GM12864 (cell line): ENCODE measurements around the gene SDCCAG8.

Experiments used
- DNase-seq: peaks from one replicate; pipeline ENCODE4 v3.0.0-alpha.2; 2011; ENCODE audit warnings: low read depth
- H3K4me3 ChIP-seq: 2 replicates; pipeline ENCODE4 v1.5.1; 2011; ENCODE audit warnings: mild to moderate bottlenecking, low read depth, low read length, control low read depth
- CTCF ChIP-seq: IDR thresholded peaks from 2 replicates; pipeline ENCODE4 v1.5.1; 2011; ENCODE audit warnings: low read depth, mild to moderate bottlenecking, moderate library complexity, low read length, control low read depth, inconsistent platforms; ENCODE audit errors: missing control alignments

Gene SDCCAG8

GRCh38 chr1:243489681-243490546, 234.1 kb downstream of the SDCCAG8 start:
- H3K4me3 ChIP-seq, result no peak overlapping the region
- TF ChIP-seq CTCF, result no peak
- no peak for DNase-seq

GRCh38 chr1:243490748-243491686, 235.2 kb downstream of the SDCCAG8 start:
- no peak for TF ChIP-seq CTCF
- H3K4me3 ChIP-seq, result no peak overlapping the region
- DNase-seq, result no peak

- TF ChIP-seq CTCF, result no peak
- no peak overlapping the region for H3K4me3 ChIP-seq
- no peak for DNase-seq
Observed at GRCh38 chr1:243493156-243494129, 237.6 kb downstream of the SDCCAG8 start.

GRCh38 chr1:243494741-243495431, 239.0 kb downstream of the SDCCAG8 start:
- no peak for TF ChIP-seq CTCF
- no peak overlapping the region for H3K4me3 ChIP-seq
- no peak for DNase-seq

GRCh38 chr1:243495442-243496186, 239.8 kb downstream of the SDCCAG8 start:
- DNase-seq, result no peak

More at GRCh38 chr1:243495442-243496186, 239.8 kb downstream of the SDCCAG8 start:
- no peak for TF ChIP-seq CTCF
- H3K4me3 ChIP-seq, result no peak overlapping the region
